GM19023 (cell line): ENCODE measurements around the gene SASH3.

Experiments
- ATAC-seq: cut with Tn5 transposase; IDR thresholded peaks from one replicate; pipeline ENCODE4 v1.9.1; 2021; ENCODE audit warnings: mild to moderate bottlenecking, moderate library complexity; ENCODE audit not compliant: unreplicated experiment

SASH3 gene

GRCh38 chrX:129808158-129808828 lies 28.5 kb downstream of the SASH3 start:
- ATAC-seq, result no peak

- no peak for ATAC-seq
Observed at GRCh38 chrX:129808829-129809796, 29.4 kb downstream of the SASH3 start.

GRCh38 chrX:129813662-129814368 lies 34.1 kb downstream of the SASH3 start:
- no peak for ATAC-seq

- no peak for ATAC-seq
Observed at GRCh38 chrX:129818123-129818522, 38.4 kb downstream of the SASH3 start.

- peak; percentile 72 for ATAC-seq
Observed at GRCh38 chrX:129823115-129823514, 43.4 kb downstream of the SASH3 start.

GRCh38 chrX:129823522-129823921 lies 43.8 kb downstream of the SASH3 start:
- no peak for ATAC-seq

GRCh38 chrX:129824620-129825019 lies 44.9 kb downstream of the SASH3 start:
- no peak for ATAC-seq

GRCh38 chrX:129825746-129826505 lies 46.2 kb downstream of the SASH3 start:
- no peak for ATAC-seq

- no peak for ATAC-seq
Observed at GRCh38 chrX:129830494-129830893, 50.7 kb downstream of the SASH3 start.

- no peak for ATAC-seq
Observed at GRCh38 chrX:129831091-129831885, 51.5 kb downstream of the SASH3 start.

GRCh38 chrX:129833153-129833990 lies 53.6 kb downstream of the SASH3 start:
- ATAC-seq, result no peak

- ATAC-seq, result no peak
Observed at GRCh38 chrX:129836827-129837226, 57.1 kb downstream of the SASH3 start.

GRCh38 chrX:129840344-129840743 lies 60.6 kb downstream of the SASH3 start:
- ATAC-seq, result no peak

- no peak for ATAC-seq
Observed at GRCh38 chrX:129842510-129843208, 62.9 kb downstream of the SASH3 start.

GRCh38 chrX:129843209-129843458 lies 63.4 kb downstream of the SASH3 start:
- ATAC-seq, result no peak

GRCh38 chrX:129843459-129844306 lies 63.9 kb downstream of the SASH3 start, which contains the start of gene ZDHHC9:
Gene ZDHHC9 (minus strand): TSS chrX:129843886. CDS start chrX:129841945, 1,941 bp downstream.
- peak; percentile 99 for ATAC-seq
